GM23338 (cell line): ENCODE results near the gene SLAMF8.

ENCODE experiments used
- CREB1 ChIP-seq: fragments of 250-450 bp; sonication (Bioruptor Pico); IDR thresholded peaks from 2 replicates; pipeline ENCODE4 v1.5.0; 2020; ENCODE audit warnings: low read depth, mild to moderate bottlenecking, moderate library complexity
- EZH2 ChIP-seq: fragments of 200-600 bp; sonication (generic); IDR thresholded peaks from one replicate; pipeline ENCODE4 v1.8.0; 2017; ENCODE audit warnings: antibody characterized with exemption, mild to moderate bottlenecking, low read depth; ENCODE audit not compliant: unreplicated experiment
- EZH2phosphoT487 ChIP-seq: fragments of 200-600 bp; sonication (generic); IDR thresholded peaks from one replicate; pipeline ENCODE4 v1.8.1; 2018; ENCODE audit warnings: antibody characterized with exemption; ENCODE audit not compliant: unreplicated experiment
- POLR2AphosphoS5 ChIP-seq: IDR thresholded peaks from 2 replicates; pipeline ENCODE4 v1.6.1; 2016; ENCODE audit warnings: antibody characterized with exemption, low read depth
- STAT1 ChIP-seq: IDR thresholded peaks from one replicate; pipeline ENCODE4 v1.6.1; 2016; ENCODE audit warnings: antibody characterized with exemption; ENCODE audit not compliant: unreplicated experiment
- TF ChIP-seq, protein P1 (sequence below), 2 experiments: fragments of 200-600 bp in 1 of 2; sonication (generic) in 1 of 2; conservative IDR thresholded peaks; 2 replicates each; pipeline versions ENCODE4 v1.5.1 to v1.6.1; 2016 to 2017; ENCODE audit warnings: antibody characterized with exemption in 2 of 2, low read depth in 2 of 2, mild to moderate bottlenecking in 2 of 2, moderate library complexity in 1 of 2
- TF ChIP-seq, protein P2 (sequence below): IDR thresholded peaks from one replicate; pipeline ENCODE4 v1.6.1; 2018; ENCODE audit warnings: antibody characterized with exemption; ENCODE audit not compliant: unreplicated experiment
- TF ChIP-seq, protein P3 (sequence below): IDR thresholded peaks from 2 replicates; pipeline ENCODE4 v1.6.1; 2016; ENCODE audit warnings: antibody characterized with exemption
- TF ChIP-seq, protein P4 (sequence below): fragments of 250-450 bp; sonication (Bioruptor Pico); IDR thresholded peaks from 2 replicates; pipeline ENCODE4 v1.5.0; 2020; ENCODE audit warnings: mild to moderate bottlenecking, moderate library complexity

DNA sequence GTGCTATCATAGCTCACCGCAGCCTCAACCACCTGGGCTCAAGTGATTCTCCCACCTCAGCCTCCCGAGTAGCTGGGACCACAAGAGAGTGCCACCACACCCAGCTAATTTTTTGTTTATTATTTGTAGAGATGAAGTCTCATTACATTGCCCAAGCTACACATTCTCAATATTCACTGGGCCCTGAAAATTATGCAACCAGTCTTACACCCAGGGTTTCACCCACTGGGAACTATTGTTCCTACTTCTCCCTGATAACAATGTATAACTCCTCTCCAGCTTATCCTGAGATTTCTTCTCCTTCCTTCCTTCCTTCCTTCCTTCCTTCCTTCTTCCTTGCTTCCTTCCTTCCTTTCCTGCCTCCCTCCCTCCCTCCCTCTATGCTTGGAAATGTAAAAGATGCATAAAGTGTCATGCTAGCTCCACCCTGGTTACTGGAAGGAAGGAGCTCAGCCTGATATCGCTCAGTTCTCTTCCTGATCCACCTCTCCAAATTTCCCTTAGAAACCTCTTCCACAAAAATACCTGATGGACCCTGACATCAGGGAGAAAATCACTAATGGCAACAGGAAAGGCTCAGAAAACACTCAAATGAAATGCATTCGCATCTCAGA is 47.0 kb downstream of the SLAMF8 start:
- TF ChIP-seq POLR2AphosphoS5 (no peak), CREB1 (CRISPR knock-in tag) (no peak), EZH2 (no peak), STAT1 (no peak), EZH2phosphoT487 (no peak)
- TF ChIP-seq, protein P1, sequence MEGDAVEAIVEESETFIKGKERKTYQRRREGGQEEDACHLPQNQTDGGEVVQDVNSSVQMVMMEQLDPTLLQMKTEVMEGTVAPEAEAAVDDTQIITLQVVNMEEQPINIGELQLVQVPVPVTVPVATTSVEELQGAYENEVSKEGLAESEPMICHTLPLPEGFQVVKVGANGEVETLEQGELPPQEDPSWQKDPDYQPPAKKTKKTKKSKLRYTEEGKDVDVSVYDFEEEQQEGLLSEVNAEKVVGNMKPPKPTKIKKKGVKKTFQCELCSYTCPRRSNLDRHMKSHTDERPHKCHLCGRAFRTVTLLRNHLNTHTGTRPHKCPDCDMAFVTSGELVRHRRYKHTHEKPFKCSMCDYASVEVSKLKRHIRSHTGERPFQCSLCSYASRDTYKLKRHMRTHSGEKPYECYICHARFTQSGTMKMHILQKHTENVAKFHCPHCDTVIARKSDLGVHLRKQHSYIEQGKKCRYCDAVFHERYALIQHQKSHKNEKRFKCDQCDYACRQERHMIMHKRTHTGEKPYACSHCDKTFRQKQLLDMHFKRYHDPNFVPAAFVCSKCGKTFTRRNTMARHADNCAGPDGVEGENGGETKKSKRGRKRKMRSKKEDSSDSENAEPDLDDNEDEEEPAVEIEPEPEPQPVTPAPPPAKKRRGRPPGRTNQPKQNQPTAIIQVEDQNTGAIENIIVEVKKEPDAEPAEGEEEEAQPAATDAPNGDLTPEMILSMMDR (conservative IDR thresholded peaks at IDR 0.05; ENCODE audit: low read depth in 2 of 2) = no peak
- TF ChIP-seq, protein P2, sequence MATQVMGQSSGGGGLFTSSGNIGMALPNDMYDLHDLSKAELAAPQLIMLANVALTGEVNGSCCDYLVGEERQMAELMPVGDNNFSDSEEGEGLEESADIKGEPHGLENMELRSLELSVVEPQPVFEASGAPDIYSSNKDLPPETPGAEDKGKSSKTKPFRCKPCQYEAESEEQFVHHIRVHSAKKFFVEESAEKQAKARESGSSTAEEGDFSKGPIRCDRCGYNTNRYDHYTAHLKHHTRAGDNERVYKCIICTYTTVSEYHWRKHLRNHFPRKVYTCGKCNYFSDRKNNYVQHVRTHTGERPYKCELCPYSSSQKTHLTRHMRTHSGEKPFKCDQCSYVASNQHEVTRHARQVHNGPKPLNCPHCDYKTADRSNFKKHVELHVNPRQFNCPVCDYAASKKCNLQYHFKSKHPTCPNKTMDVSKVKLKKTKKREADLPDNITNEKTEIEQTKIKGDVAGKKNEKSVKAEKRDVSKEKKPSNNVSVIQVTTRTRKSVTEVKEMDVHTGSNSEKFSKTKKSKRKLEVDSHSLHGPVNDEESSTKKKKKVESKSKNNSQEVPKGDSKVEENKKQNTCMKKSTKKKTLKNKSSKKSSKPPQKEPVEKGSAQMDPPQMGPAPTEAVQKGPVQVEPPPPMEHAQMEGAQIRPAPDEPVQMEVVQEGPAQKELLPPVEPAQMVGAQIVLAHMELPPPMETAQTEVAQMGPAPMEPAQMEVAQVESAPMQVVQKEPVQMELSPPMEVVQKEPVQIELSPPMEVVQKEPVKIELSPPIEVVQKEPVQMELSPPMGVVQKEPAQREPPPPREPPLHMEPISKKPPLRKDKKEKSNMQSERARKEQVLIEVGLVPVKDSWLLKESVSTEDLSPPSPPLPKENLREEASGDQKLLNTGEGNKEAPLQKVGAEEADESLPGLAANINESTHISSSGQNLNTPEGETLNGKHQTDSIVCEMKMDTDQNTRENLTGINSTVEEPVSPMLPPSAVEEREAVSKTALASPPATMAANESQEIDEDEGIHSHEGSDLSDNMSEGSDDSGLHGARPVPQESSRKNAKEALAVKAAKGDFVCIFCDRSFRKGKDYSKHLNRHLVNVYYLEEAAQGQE = no peak
- TF ChIP-seq, protein P3, sequence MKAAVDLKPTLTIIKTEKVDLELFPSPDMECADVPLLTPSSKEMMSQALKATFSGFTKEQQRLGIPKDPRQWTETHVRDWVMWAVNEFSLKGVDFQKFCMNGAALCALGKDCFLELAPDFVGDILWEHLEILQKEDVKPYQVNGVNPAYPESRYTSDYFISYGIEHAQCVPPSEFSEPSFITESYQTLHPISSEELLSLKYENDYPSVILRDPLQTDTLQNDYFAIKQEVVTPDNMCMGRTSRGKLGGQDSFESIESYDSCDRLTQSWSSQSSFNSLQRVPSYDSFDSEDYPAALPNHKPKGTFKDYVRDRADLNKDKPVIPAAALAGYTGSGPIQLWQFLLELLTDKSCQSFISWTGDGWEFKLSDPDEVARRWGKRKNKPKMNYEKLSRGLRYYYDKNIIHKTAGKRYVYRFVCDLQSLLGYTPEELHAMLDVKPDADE = no peak
- TF ChIP-seq, protein P4, sequence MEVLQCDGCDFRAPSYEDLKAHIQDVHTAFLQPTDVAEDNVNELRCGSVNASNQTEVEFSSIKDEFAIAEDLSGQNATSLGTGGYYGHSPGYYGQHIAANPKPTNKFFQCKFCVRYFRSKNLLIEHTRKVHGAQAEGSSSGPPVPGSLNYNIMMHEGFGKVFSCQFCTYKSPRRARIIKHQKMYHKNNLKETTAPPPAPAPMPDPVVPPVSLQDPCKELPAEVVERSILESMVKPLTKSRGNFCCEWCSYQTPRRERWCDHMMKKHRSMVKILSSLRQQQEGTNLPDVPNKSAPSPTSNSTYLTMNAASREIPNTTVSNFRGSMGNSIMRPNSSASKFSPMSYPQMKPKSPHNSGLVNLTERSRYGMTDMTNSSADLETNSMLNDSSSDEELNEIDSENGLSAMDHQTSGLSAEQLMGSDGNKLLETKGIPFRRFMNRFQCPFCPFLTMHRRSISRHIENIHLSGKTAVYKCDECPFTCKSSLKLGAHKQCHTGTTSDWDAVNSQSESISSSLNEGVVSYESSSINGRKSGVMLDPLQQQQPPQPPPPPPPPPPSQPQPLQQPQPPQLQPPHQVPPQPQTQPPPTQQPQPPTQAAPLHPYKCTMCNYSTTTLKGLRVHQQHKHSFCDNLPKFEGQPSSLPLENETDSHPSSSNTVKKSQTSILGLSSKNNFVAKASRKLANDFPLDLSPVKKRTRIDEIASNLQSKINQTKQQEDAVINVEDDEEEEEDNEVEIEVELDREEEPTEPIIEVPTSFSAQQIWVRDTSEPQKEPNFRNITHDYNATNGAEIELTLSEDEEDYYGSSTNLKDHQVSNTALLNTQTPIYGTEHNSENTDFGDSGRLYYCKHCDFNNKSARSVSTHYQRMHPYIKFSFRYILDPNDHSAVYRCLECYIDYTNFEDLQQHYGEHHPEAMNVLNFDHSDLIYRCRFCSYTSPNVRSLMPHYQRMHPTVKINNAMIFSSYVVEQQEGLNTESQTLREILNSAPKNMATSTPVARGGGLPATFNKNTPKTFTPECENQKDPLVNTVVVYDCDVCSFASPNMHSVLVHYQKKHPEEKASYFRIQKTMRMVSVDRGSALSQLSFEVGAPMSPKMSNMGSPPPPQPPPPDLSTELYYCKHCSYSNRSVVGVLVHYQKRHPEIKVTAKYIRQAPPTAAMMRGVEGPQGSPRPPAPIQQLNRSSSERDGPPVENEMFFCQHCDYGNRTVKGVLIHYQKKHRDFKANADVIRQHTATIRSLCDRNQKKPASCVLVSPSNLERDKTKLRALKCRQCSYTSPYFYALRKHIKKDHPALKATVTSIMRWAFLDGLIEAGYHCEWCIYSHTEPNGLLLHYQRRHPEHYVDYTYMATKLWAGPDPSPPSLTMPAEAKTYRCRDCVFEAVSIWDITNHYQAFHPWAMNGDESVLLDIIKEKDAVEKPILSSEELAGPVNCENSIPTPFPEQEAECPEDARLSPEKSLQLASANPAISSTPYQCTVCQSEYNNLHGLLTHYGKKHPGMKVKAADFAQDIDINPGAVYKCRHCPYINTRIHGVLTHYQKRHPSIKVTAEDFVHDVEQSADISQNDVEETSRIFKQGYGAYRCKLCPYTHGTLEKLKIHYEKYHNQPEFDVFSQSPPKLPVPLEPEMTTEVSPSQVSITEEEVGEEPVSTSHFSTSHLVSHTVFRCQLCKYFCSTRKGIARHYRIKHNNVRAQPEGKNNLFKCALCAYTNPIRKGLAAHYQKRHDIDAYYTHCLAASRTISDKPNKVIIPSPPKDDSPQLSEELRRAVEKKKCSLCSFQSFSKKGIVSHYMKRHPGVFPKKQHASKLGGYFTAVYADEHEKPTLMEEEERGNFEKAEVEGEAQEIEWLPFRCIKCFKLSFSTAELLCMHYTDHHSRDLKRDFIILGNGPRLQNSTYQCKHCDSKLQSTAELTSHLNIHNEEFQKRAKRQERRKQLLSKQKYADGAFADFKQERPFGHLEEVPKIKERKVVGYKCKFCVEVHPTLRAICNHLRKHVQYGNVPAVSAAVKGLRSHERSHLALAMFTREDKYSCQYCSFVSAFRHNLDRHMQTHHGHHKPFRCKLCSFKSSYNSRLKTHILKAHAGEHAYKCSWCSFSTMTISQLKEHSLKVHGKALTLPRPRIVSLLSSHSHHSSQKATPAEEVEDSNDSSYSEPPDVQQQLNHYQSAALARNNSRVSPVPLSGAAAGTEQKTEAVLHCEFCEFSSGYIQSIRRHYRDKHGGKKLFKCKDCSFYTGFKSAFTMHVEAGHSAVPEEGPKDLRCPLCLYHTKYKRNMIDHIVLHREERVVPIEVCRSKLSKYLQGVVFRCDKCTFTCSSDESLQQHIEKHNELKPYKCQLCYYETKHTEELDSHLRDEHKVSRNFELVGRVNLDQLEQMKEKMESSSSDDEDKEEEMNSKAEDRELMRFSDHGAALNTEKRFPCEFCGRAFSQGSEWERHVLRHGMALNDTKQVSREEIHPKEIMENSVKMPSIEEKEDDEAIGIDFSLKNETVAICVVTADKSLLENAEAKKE (CRISPR knock-in tag) = no peak
